Spinal cord (tissue), 10 donors: ENCODE measurements around the gene CD9. TPM values are rescaled to one million over a fixed set of nuclear protein-coding genes. Genes with fewer than 3 reads are reported as not detected.
A peak's percentile ranks its signal among the peaks of the same experiment; 100 is the strongest.

Experiments
- DNase-seq, 6 donors: peaks; one replicate each; pipeline versions ENCODE4 v3.0.0 to v3.0.0-alpha.2; 2013 to 2015; ENCODE audit warnings: low spot score in 6 of 6, low read depth in 4 of 6
- H3K27ac ChIP-seq: one replicate; pipeline ENCODE4 v1.5.1; 2013; ENCODE audit warnings: low read depth, low read length, control low read depth
- H3K27me3 ChIP-seq: one replicate; pipeline ENCODE4 v1.6.1; 2013; ENCODE audit warnings: low read length; ENCODE audit not compliant: control insufficient read depth, insufficient read depth
- H3K36me3 ChIP-seq: one replicate; pipeline ENCODE4 v1.6.1; 2013; ENCODE audit warnings: low read length; ENCODE audit not compliant: control insufficient read depth, insufficient read depth
- H3K4me1 ChIP-seq: one replicate; pipeline ENCODE4 v1.6.1; 2013; ENCODE audit warnings: low read length; ENCODE audit not compliant: control insufficient read depth, insufficient read depth
- H3K4me3 ChIP-seq: one replicate; pipeline ENCODE4 v1.5.1; 2013; ENCODE audit warnings: low read depth, low read length, control low read depth
- H3K9me3 ChIP-seq: one replicate; pipeline ENCODE4 v1.6.1; 2013; ENCODE audit warnings: low read length; ENCODE audit not compliant: control insufficient read depth, insufficient read depth
- WGBS: methylation state at CpG from one replicate; pipeline ENCODE4 v1.1.5; 2013; ENCODE audit warnings: missing lambda C conversion rate; ENCODE audit not compliant: insufficient coverage; 5-methylcytosine and 5-hydroxymethylcytosine counted together
- polyA plus RNA-seq, 2 donors: library from polyadenylated mRNA; unstranded; fragments of 120-200 nt; gene quantifications; one replicate each; pipeline ENCODE4 v1.2.1, GENCODE V29; 2013; ENCODE audit not compliant: insufficient read length in 2 of 2
- total RNA-seq, 2 donors: library from RNA; depleted of rRNA in 1 of 2; stranded (reverse); fragments of 120-200 nt in 1 of 2; fragments of >200 nt in 1 of 2; gene quantifications; one replicate each; pipeline versions ENCODE4 v1.2.3 to v1.2.4, GENCODE V29; 2013 to 2014
- donor health status: healthy.

The CD9 gene
- total and polyA plus RNA-seq, 4 donors, result 106 to 275 (median 133) TPM

DNA sequence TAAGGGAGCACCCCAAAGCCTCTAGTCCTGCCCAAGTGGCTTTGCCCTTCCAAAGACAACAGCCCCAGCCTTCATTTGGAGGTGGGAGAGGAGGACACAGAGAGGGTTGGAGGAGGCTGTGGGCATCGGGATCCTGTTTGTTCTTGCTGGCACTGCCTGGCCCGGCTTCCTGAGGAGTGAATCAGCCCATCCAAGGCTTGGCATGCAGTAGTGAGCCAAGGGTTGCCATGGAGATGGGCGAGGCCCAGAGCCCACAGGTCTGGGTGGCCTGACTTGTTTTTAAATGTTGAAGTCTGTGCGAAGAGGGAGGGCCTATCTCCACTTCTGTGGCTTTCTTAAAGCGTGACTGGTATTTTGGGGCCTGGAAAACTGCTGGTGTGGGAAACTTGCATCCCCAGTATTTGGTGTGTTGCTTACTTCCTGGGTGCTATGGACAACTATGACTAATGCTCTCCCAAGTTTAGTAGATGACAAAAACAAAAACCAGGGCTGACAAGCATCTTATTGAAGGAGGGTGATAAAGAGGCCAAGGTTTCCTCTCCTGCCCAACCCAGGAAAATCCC lies 15.8 kb downstream of the CD9 start:
- H3K27ac ChIP-seq, result peak overlapping the region; percentile 85
- no peaks in the 10 kb centered on the region for H3K9me3 ChIP-seq
- no peaks in the 10 kb centered on the region for H3K27me3 ChIP-seq
- H3K4me3 ChIP-seq, result no peak overlapping the region
- WGBS, result 30% methylated on average over 5 of the region's 5 CpGs
- H3K36me3 ChIP-seq, result no peaks in the 10 kb centered on the region
- H3K4me1 ChIP-seq, result peaks cover 44% of the 10 kb centered on the region
- DNase-seq, result peak in 3 of 6 donors; percentile 77 to 92 (median 89)

DNA sequence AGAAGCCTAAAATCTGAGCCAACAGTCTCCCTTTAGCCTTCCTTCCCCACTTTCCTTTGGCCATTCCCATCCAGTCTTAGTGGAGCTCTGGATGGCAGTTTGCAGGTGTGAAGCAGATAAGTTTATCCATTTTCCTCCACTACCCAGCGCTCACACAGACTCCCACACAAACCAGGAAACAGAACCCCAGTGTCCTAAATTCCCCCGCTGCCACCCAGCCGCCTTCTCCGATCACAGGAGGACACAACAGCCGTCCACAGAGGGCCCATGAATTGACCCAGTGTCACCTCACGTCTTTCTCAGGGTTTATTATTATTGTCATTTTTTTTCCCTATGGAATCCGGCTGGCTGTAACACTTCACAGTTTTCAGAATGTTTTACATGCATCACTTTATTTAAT lies 16.4 kb downstream of the CD9 start:
- H3K27me3 ChIP-seq, result no peaks in the 10 kb centered on the region
- no peaks in the 10 kb centered on the region for H3K36me3 ChIP-seq
- no peaks in the 10 kb centered on the region for H3K9me3 ChIP-seq
- no peak for DNase-seq
- WGBS, result 70% methylated on average over 6 of the region's 7 CpGs
- peaks cover 44% of the 10 kb centered on the region for H3K4me1 ChIP-seq
- peak overlapping the region; percentile 85 for H3K27ac ChIP-seq
- H3K4me3 ChIP-seq, result no peak overlapping the region

DNA sequence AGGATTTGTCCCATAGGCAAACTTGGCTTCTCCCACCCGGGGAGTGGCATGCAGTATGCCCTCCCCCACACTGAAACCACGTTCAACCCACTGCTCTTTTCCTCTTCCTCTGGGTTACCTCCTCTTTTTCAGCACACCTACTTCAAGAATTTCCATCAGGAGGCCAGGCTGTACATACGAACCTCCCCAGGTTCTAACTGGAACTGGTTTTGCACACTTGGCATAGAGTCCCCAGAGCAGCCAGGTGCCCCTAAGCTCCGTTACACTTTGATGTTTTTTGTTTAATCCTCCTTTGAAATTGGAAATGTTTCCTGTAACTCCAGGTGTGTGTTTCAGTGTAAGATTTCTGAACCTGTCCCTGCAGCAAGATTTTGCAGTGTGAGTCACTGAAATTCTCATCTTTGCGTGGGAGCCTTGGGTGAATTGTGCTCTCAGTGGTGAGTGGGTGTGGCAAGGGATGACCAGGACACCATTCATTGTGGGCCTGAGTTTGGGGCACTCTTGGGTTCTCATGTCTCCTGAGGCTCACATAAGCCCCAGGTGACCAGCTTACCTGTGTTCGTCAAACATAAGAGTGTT lies 18.2 kb downstream of the CD9 start:
- Histone ChIP-seq H3K27me3 (no peaks in the 10 kb centered on the region), H3K9me3 (no peaks in the 10 kb centered on the region), H3K36me3 (no peaks in the 10 kb centered on the region), H3K4me3 (no peak overlapping the region), H3K4me1 (peaks cover 47% of the 10 kb centered on the region), H3K27ac (no peak overlapping the region)
- WGBS, result 94% methylated on average over 6 of the region's 6 CpGs
- DNase-seq, result no peak

- Histone ChIP-seq H3K27ac (no peak overlapping the region), H3K36me3 (no peaks in the 10 kb centered on the region), H3K4me3 (no peak overlapping the region), H3K9me3 (no peaks in the 10 kb centered on the region), H3K4me1 (peaks cover 48% of the 10 kb centered on the region), H3K27me3 (no peaks in the 10 kb centered on the region)
- 90% methylated on average over 6 of the region's 6 CpGs for WGBS
- no peak for DNase-seq
These were observed 19.8 kb downstream of the CD9 start for GRCh38 chr12:6219980-6220379.

GRCh38 chr12:6221146-6221545 lies 20.9 kb downstream of the CD9 start:
- Histone ChIP-seq H3K27ac (no peak overlapping the region), H3K27me3 (no peaks in the 10 kb centered on the region), H3K9me3 (no peaks in the 10 kb centered on the region), H3K4me3 (no peak overlapping the region), H3K4me1 (peaks cover 47% of the 10 kb centered on the region), H3K36me3 (no peaks in the 10 kb centered on the region)
- WGBS, result 91% methylated on average over 8 of the region's 9 CpGs
- no peak for DNase-seq

DNA sequence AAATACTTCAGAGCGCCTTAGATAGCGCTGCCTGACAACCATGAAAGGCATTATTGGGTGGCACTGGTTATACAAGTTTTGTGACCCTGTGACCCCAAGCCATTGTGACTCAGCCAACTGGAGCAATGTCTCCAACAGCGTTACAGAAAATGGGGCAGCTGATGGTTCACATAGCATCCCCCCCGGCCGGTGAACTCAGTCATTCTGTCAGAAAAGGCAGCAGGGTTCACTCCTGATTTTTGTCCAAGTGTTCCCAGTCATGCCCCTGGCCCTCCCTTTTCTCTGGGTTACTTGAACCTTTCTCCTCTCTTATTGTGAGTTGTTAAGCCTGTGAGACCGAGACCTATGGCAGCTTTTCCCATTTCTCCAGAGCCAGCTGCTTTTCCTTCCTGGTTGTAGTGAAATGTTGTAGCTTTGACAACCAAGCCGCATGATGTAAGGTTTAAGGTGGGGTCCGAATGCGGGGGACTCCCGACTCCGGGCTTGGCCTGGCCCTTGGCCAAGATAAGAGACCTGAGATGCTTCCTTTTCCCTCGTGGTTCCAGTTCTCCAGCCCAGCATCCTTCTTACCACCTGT lies 22.0 kb downstream of the CD9 start:
- Histone ChIP-seq H3K27me3 (no peaks in the 10 kb centered on the region), H3K36me3 (no peaks in the 10 kb centered on the region), H3K9me3 (no peaks in the 10 kb centered on the region), H3K4me3 (no peak overlapping the region), H3K4me1 (peaks cover 50% of the 10 kb centered on the region), H3K27ac (no peak overlapping the region)
- DNase-seq, result peak in 1 of 6 donors; percentile 43
- WGBS, result 27% methylated on average over 5 of the region's 12 CpGs

GRCh38 chr12:6223545-6223944 lies 23.3 kb downstream of the CD9 start:
- Histone ChIP-seq H3K4me1 (peaks cover 64% of the 10 kb centered on the region), H3K27ac (no peak overlapping the region), H3K36me3 (peaks cover 6% of the 10 kb centered on the region), H3K27me3 (no peaks in the 10 kb centered on the region), H3K9me3 (no peaks in the 10 kb centered on the region), H3K4me3 (no peak overlapping the region)
- no peak for DNase-seq
- WGBS, result 96% methylated on average over 9 of the region's 10 CpGs

DNA sequence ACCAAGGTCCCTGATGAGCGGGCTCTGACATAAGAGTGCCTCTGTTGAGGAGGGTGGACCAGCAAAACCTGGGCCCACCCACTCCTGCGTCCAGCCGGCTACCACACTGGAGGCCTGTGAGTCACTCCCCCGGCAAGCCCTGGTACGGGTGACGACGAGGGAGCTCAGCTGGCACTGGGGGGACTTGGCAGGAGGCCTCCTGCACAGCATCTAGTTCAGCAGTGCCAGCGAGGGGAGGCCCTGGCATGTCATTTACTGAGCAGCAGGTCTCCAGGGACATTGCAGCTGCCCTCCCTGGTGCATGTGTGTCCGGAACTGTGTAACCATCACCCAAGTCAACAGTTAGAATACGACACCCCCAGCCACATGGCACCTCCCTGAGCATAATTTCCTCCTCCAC lies 24.4 kb downstream of the CD9 start:
- Histone ChIP-seq H3K4me1 (peaks cover 74% of the 10 kb centered on the region), H3K4me3 (no peak overlapping the region), H3K36me3 (peaks cover 6% of the 10 kb centered on the region), H3K27me3 (no peaks in the 10 kb centered on the region), H3K27ac (peak overlapping the region; percentile 37), H3K9me3 (no peaks in the 10 kb centered on the region)
- 41% methylated on average over 10 of the region's 10 CpGs for WGBS
- peak in 2 of 6 donors; percentile 70 to 90 for DNase-seq

DNA sequence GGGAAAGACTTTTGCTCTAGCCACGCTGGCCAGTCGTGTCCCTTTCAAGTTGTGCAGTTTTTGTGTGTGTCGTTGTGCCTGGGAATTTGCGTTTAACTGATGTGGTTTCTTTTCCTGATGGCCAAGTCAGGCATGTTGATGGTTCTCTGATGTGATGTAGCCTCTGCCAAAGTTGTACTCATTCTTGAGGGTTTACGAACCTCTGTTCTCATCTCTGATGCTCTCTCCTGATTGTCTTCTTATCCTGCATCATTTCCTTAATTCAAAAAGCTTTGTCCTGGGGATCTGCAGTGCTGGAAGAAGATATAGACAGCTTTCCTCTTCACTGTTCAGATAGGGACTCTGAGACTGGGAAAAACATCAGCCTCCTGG lies 25.4 kb downstream of the CD9 start:
- H3K9me3 ChIP-seq, result no peaks in the 10 kb centered on the region
- DNase-seq, result no peak
- peak overlapping the region; percentile 86 for H3K27ac ChIP-seq
- peaks cover 6% of the 10 kb centered on the region for H3K36me3 ChIP-seq
- peaks cover 84% of the 10 kb centered on the region for H3K4me1 ChIP-seq
- H3K4me3 ChIP-seq, result no peak overlapping the region
- no peaks in the 10 kb centered on the region for H3K27me3 ChIP-seq
- WGBS, result 70% methylated on average over 5 of the region's 5 CpGs
